ENCODE data around the gene PGBD5. TPM values are rescaled to one million over a fixed set of nuclear protein-coding genes. Genes with fewer than 3 reads are reported as not detected.

Gene PGBD5
- total and polyA plus RNA-seq, 2 experiments from 2014 or later = 0.82 to 2.4 TPM

GRCh38 chr1:230386637-230387262, 39.4 kb downstream of the PGBD5 start:
- no peak overlapping the region for H2AFZ ChIP-seq
- DNase-seq (ENCODE audit: low spot score) = no peak
- WGBS (ENCODE audit: low lambda C conversion rate, missing lambda C conversion rate) = 90% methylated on average over 6 of the region's 6 CpGs
- no peaks in the 10 kb centered on the region for H3K79me2 ChIP-seq
- H3K4me3 ChIP-seq = no peak overlapping the region
- no peaks in the 10 kb centered on the region for H3K9me3 ChIP-seq (ENCODE audit: low read depth)
- H4K20me1 ChIP-seq (ENCODE audit: insufficient read depth, poor library complexity, severe bottlenecking) = no peaks in the 10 kb centered on the region
- H3K27me3 ChIP-seq = peaks cover 1% of the 10 kb centered on the region
- H3K36me3 ChIP-seq (replicated peaks; ENCODE audit: insufficient read depth, low read depth) = no peaks in the 10 kb centered on the region
- no peak overlapping the region for H3K27ac ChIP-seq
- H3K4me1 ChIP-seq (ENCODE audit: insufficient read depth) = no peaks in the 10 kb centered on the region
- no peak for TF ChIP-seq CTCF (IDR thresholded peaks at IDR 0.05; ENCODE audit: poor library complexity)
- H3K9me2 ChIP-seq (replicated peaks; ENCODE audit: insufficient read depth) = no peaks in the 10 kb centered on the region
- no peak overlapping the region for H3K4me2 ChIP-seq

- H3K27me3 ChIP-seq = no peaks in the 10 kb centered on the region
- H3K4me3 ChIP-seq = no peak overlapping the region
- no peak overlapping the region for H2AFZ ChIP-seq
- H3K9me2 ChIP-seq (replicated peaks; ENCODE audit: insufficient read depth) = no peaks in the 10 kb centered on the region
- no peaks in the 10 kb centered on the region for H3K36me3 ChIP-seq (replicated peaks; ENCODE audit: insufficient read depth, low read depth)
- H3K4me1 ChIP-seq (ENCODE audit: insufficient read depth) = no peaks in the 10 kb centered on the region
- H3K27ac ChIP-seq = no peak overlapping the region
- no peak overlapping the region for H3K4me2 ChIP-seq
- TF ChIP-seq CTCF (IDR thresholded peaks at IDR 0.05; ENCODE audit: poor library complexity) (no peak), EZH2phosphoT487 (IDR thresholded peaks at IDR 0.05; ENCODE audit: low read depth, severe bottlenecking, unreplicated experiment) (no peak), EZH2 (IDR thresholded peaks at IDR 0.05; ENCODE audit: borderline replicate concordance) (no peak)
- H4K20me1 ChIP-seq (ENCODE audit: insufficient read depth, poor library complexity, severe bottlenecking) = no peaks in the 10 kb centered on the region
- no peaks in the 10 kb centered on the region for H3K9me3 ChIP-seq (ENCODE audit: low read depth)
- DNase-seq (ENCODE audit: low spot score) = no peak
- WGBS (ENCODE audit: low lambda C conversion rate, missing lambda C conversion rate) = 96% methylated on average over 4 of the region's 4 CpGs
- H3K79me2 ChIP-seq = no peaks in the 10 kb centered on the region
Measured at GRCh38 chr1:230385930-230386329, 40.2 kb downstream of the PGBD5 start.

- H3K36me3 ChIP-seq (replicated peaks; ENCODE audit: insufficient read depth, low read depth) = no peaks in the 10 kb centered on the region
- H3K9me2 ChIP-seq (replicated peaks; ENCODE audit: insufficient read depth) = no peaks in the 10 kb centered on the region
- no peak for TF ChIP-seq EZH2phosphoT487 (IDR thresholded peaks at IDR 0.05; ENCODE audit: low read depth, severe bottlenecking, unreplicated experiment)
- no peak for TF ChIP-seq EZH2 (IDR thresholded peaks at IDR 0.05; ENCODE audit: borderline replicate concordance)
- no peaks in the 10 kb centered on the region for H3K79me2 ChIP-seq
- H3K4me3 ChIP-seq = no peak overlapping the region
- 82% methylated on average over 2 of the region's 2 CpGs for WGBS (ENCODE audit: low lambda C conversion rate, missing lambda C conversion rate)
- no peak overlapping the region for H3K27ac ChIP-seq
- H4K20me1 ChIP-seq (ENCODE audit: insufficient read depth, poor library complexity, severe bottlenecking) = no peaks in the 10 kb centered on the region
- no peak for DNase-seq (ENCODE audit: low spot score)
- no peaks in the 10 kb centered on the region for H3K27me3 ChIP-seq
- H3K9me3 ChIP-seq (ENCODE audit: low read depth) = no peaks in the 10 kb centered on the region
- no peak overlapping the region for H2AFZ ChIP-seq
- no peaks in the 10 kb centered on the region for H3K4me1 ChIP-seq (ENCODE audit: insufficient read depth)
- no peak overlapping the region for H3K4me2 ChIP-seq
Measured at GRCh38 chr1:230385158-230385450, 41.0 kb downstream of the PGBD5 start.

GRCh38 chr1:230384380-230385157, 41.6 kb downstream of the PGBD5 start:
- no peak for DNase-seq (ENCODE audit: low spot score)
- Histone ChIP-seq H3K9me3 (ENCODE audit: low read depth) (peaks cover 2% of the 10 kb centered on the region), H3K4me2 (no peak overlapping the region), H4K20me1 (ENCODE audit: insufficient read depth, poor library complexity, severe bottlenecking) (no peaks in the 10 kb centered on the region), H3K4me1 (ENCODE audit: insufficient read depth) (no peaks in the 10 kb centered on the region), H2AFZ (no peak overlapping the region), H3K4me3 (no peak overlapping the region), H3K27me3 (no peaks in the 10 kb centered on the region), H3K36me3 (replicated peaks; ENCODE audit: insufficient read depth, low read depth) (no peaks in the 10 kb centered on the region), H3K9me2 (replicated peaks; ENCODE audit: insufficient read depth) (no peaks in the 10 kb centered on the region), H3K79me2 (no peaks in the 10 kb centered on the region), H3K27ac (no peak overlapping the region)
- TF ChIP-seq EZH2 (IDR thresholded peaks at IDR 0.05; ENCODE audit: borderline replicate concordance) (no peak), EZH2phosphoT487 (IDR thresholded peaks at IDR 0.05; ENCODE audit: low read depth, severe bottlenecking, unreplicated experiment) (no peak), CTCF (IDR thresholded peaks at IDR 0.05; ENCODE audit: poor library complexity) (no peak)
- WGBS (ENCODE audit: low lambda C conversion rate, missing lambda C conversion rate) = 87% methylated on average over 17 of the region's 17 CpGs
